Forelimb muscle (tissue), 1 donor: Measurements from ENCODE around the gene ZNF283. TPM values are rescaled to one million over a fixed set of nuclear protein-coding genes. Genes with fewer than 3 reads are reported as not detected.

Source experiments
- DNase-seq: peaks from one replicate; pipeline ENCODE4 v3.0.0-alpha.2; 2013; ENCODE audit warnings: low read depth
- polyA plus RNA-seq: library from polyadenylated mRNA; unstranded; fragments of 120-200 nt; gene quantifications from one replicate; pipeline ENCODE4 v1.2.1, GENCODE V29; 2013; ENCODE audit not compliant: insufficient read length

ZNF283 gene
- 9.7 TPM for polyA plus RNA-seq

DNA sequence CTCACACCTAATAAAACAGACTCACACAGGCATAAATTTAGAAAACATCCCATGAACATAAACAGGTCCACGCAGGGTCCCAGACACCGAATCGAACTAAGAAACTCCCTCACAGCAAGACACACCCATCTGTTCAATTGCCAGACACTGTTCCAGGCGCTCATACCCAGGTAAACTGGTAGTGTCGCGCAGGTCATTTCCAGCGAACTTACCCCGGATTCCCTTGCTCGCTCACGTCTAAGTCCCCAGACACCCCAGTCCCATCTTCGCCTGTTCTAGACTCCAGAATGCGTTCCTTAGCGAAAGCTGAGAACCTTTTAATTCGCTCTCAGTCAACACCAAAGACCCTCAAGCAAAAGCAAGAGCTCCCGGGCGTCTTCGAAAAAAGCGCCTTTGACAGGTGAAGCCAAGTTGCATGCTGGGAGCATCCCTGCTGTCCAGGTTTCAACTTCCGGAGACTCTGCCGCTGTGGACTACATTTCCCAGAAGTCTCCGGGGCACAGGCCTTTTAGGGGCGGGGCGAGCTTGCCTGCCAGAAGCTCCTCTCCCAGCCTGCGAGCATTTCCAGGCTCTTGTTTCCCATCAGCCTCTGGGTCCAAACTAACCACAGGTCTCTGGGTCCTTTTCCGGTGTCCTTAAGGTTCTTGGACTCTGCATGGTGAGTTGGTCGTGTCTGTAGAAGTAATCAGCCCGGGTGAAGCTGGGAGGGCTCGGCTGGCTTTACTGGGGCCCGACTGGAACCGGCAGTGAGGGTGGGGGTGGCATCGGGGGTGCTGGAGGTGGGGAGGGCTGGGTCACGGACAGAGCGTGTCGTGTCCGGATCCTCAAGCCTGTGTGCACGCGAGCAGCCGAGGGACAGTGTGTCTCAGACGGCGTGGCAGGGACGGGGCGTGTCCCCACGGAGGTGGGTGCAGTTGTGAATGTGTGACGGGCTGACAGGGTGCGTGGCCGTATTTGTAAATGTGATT lies at the start of gene ZNF283:
TSS of gene ZNF283 (plus strand) at position 535 of the 968 bp plus-strand sequence. CDS start 6,184 bp downstream, outside the sequence.
- peak; percentile 68 for DNase-seq

DNA sequence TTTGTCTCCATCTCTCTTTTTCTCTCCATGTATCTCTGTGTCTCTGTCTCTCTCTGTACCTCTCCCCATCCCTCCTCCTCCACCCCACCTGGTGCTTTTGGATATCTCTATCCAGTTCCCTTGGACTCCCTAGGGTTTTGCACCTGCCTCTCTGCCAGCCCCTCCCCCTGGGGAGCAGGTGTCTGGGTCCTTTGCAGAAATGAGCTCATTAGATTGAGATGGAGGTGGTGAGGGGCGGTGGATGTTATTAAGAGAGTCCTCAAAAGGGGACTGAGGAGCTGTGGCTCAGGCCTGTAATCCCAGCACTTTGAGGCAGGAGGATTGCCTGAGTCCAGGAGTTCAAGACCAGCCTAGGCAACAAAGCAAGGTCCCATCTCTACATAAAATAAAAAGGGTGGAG lies 48.5 kb upstream of the ZNF283 start:
- DNase-seq: no peak

DNA sequence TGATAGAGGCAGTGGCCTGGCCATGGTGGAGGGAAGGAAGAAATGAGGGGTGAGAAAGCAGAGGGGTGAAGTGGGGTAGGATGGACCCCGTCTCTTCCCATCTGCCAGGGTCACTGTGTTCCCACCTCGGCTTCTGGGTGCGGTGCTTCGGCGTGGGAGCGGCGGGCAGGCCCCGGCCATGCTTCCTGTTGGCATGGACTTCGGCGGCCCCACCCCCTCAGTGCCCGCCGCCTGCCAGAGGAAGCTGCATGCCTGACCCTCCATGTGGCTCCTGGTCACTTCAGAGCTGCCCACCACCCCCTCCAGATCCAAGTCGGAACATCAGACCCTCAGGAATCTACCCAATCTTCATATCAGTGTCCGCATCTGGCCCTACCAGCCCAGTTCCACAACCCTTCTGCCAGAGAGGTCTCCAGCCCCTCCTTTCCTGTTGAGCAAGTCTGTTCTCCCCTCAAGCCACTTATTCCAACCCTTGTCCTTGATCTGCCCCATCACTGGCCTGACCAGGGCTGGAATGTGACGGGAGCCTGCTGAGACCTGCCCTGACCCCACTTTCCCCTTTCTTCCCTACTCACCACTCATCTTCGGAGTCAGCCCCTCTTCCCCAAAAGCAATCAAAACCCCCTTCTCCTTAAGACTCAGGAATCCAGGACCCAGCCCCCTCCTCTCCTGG lies 47.8 kb upstream of the ZNF283 start:
- DNase-seq: no peak

DNA sequence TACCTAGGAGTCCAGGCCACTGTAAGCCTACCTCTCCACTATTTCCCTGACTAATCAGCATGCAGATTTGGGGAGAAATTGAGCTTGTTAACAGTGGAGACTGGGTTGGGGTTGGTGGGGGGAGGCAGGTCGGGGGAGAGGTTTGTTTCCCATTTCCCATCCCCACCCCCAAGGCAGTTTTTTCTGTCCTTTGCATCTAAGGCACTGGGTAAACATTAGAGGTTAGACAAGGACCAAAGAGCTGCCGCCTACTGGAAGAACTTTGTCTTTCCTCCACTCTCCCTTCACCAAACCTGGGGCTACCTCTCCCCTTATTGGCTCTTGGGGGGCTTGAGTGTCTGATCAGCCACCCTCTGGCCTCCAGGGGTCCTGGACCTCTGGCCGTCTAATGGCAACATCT lies 47.3 kb upstream of the ZNF283 start:
- no peak for DNase-seq

DNA sequence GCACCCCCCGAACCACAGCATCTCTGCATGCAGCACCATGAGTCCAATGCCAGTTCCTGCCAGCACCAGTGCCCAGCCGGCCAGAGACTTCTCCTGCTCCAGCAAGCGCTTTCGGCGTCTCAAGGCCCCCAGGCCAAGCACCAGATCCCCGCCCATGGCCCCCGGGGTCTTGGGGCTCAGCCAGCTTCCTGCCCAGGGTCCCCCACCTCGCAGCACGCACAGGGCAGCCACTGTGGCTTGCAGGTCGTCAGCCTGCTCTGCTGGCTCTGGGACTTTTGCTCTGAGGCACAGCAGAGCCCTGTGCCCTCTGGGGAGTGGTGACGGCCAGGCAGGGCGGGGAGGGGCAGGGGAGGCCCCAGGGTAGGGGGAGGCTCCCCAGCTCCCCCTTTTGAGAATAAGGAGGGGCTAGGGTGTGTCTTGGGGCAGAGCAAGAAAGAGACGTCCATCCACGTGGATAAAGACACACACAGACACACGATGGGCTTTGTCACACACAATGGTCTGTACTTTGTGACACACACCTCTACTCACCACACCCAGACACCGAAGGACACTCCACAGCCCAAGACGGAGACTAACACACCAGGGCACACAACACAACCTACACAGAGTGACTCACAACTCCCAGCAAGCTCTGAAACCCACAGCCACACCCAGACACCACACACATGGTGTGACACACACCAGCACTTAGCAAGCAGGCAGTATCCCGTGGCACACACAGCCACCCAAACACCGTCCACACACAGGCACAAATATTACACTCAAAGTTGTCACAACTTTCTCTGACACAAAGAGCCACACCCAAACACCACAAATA lies 46.2 kb upstream of the ZNF283 start, which contains the start of gene KCNN4:
TSS of gene KCNN4 (minus strand) at position 268 of the 820 bp plus-strand sequence. CDS start at position 156, 112 bp downstream.
- DNase-seq: no peak

DNA sequence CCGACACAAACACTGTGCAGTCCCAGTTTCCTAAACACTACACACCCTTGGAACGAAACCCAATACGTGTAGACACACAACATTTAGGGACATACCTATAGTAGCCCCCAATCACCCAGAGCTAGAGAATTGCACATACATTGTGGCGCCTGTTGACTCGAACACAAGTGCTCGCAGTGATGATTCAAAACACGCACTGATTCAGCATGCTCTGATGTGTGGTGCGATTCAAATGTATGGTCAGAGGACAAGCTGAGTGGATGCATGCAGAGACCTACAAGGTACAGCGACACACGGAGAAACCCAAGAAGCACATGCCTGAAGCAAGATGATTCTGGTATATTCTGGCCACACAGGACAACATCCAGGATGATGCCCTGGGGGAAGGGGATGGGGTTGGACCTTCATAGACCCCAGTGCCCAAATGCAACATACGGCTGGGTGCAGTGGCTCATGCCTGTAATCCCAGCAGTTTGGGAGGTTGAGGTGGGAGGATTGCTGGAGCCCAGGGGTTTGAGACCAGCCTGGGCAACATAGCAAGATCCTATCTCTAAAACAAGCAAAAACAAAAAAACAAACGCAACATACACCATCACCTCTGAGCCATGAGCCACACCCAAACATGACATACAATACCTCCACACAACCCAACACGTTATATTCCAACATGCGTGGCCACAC lies 45.4 kb upstream of the ZNF283 start:
- DNase-seq: no peak

DNA sequence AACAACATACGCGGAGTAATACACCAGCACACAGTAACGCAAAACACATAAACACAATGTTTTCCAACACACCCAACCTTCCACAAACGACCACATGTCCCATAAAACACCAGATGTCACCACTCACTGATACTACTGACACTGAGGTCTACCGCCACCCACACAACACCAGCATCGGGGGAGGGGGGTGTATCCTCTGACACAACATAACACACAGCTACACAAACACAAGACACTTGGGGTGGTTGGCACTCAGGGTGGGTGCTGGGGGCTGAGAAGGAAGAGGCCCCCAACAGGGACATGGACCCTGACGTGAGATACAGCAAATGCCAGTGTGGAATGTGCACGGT lies 44.8 kb upstream of the ZNF283 start:
- no peak for DNase-seq

DNA sequence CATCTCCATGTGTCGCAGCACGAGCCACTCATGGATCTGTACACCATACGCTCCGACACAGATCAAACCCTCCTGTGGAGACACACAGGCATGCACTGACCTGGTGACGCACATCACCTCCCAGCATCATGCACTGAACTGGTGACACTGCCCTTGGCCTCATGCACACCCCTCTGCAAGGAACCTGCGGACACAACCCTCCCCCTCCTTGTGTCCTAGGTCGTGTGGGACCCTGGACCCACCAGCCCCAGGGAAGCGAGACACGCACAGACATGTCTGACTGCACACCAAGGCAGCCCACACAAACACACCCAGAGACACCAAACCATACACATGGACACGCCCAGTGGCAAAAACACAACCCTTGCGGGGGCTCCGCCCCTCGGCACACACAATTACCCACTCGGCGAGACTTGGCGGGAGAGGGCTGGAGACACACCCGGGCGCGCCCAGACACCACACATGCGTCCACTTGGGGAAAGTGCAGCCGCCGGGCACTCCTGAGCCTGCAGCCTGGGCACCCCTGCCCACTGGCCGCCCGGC lies 44.4 kb upstream of the ZNF283 start:
- no peak for DNase-seq

DNA sequence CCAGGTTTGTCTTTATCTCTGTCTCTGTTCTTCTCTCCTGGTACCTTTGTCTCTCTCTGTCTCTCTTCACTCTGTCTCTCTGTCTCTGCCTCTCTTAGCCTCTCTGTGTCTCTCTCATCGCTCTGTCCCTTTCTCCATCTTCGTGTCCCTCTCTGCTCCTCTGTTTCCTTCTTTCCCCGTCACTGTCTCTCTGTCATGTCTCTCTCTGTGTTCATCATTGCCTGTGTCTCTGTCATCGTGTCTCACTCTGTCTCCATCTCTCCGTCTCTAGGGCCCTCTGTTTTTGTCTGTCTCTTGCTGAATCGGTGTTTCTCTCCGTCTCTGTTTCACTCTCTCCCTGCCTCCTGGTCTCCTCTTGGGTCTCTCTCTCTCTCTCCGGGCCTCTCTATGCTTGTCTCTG lies 43.5 kb upstream of the ZNF283 start:
- no peak for DNase-seq

DNA sequence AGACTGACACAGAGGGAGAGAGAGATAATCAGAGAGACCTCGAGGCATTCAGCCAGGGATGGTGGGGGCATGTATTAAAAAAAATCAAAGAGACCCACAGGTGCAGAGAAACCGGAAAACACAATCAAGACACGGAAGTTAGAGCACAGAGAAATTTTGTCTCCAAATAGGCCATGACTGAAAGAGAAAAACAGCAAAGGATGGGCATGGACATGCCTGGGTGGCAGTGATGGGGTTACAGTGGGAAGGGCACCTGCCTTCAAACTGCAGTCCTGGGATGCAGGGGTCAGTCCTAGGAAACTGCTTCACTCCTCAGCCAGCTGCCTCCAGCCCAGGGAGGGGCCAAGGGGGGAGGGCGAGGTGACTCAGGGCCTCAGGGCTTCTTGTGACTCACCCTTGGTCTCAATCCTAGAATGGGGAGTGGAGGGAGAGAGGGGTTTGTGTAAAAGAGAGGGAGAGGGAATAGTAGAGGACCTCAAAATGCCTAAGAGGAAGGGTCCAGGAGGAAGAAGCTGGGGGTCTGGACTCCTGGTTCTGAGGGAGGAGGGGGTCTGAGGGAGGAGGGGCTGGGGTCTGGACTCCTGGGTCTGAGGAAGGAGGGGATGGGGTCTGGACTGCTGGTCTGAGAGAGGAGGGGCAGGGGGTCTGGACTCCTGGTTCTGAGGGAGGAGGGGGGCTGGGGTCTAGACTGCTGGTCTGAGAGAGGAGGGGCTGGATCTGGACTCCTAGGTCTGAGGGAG lies 42.7 kb upstream of the ZNF283 start:
- DNase-seq: no peak

DNA sequence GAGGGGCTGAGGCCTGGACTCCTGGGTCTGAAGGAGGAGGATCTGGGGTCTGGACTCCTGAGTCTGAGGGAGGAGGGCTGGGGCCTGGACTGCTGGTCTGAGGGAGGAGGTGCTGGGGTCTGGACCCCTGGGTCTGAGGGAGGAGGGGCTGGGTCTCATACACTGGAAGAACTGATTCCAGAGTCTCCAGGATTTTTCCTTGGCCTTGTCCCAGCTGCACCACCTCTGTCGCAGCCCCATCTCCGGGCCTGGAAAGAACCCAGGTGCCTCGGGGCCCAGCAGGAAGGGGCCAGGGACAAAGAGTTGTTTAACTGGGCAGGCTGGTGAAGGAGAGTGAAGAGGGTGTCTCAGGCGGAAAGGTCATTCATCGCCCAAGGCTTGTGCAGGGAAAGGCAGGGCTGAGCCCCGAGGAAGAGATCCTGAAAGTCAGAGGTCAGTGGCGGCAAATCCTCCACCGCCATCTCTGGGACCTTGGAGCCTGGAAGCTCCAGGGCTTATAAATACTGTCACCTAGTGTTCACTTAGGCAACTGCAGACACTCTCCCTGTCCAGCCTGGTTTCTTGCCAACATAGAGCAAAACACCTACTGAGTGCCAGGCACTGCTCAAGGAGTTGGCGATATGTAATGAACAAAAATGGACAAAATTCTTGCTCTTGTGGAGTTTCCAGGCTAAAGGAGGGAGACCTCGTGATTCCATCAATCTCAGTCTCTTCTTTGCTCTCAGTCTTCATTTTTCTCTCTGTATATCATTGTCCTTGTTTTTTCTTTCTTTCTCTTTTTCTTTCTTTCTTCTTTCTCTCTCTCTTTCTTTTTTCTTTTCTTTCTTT lies 41.9 kb upstream of the ZNF283 start:
- DNase-seq: peak; percentile 32

DNA sequence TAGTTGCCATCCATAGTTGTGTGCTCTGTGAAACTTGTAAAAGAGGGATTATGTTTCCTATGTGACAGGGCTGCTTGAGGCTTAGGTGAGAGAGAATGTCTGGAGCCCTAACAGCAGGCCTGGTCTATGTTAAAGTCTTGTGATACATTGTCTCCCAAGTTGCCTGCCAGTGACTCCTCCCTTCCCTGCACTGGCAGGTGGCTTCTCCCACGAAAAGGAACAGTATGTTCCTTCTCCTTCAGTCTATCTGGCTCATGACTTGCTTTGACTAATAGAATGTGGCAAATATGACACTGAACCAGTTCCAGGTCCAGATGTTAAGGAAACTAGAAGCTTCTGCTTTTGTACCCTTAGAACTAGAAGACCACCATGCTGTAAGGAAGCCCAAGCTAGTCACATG lies 40.5 kb upstream of the ZNF283 start:
- no peak for DNase-seq

DNA sequence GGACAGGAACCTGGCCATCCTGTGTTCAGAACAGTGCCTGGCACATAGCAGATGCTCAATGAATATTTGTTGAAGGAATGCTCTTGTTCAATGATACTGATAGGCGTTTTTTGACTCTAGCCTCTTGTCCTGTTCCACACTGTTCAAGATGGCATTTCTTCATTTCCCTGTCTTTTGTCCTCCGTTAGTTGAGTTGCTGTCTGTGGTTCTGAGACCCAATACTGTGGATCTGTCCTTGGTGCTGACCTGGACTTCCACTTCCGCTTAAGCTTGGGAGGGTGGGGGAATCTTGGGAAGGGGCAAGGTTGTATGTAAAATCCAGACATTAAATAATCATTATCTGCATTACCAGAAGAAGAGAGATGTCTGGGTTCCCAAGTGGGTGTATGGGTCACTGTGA lies 38.1 kb upstream of the ZNF283 start:
- DNase-seq: no peak

DNA sequence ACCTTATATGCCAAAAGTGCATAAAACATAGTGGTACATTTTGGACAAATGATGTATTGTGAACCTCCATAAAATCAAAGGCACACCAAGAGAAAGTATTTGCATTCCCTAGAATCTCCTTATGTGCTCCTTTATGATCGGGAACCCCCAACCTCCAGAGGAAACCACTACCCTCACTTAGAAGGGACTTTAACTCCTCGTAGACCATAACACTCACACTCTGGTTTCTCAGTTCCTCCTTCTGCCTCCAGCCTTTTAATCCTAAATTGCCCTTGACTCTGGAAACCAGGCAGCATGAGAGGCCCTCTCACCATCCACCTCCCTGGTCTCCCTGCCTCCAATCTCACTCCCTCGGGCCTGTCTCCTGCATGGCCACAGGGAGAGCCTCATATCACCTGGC lies 36.5 kb upstream of the ZNF283 start:
- DNase-seq: no peak

DNA sequence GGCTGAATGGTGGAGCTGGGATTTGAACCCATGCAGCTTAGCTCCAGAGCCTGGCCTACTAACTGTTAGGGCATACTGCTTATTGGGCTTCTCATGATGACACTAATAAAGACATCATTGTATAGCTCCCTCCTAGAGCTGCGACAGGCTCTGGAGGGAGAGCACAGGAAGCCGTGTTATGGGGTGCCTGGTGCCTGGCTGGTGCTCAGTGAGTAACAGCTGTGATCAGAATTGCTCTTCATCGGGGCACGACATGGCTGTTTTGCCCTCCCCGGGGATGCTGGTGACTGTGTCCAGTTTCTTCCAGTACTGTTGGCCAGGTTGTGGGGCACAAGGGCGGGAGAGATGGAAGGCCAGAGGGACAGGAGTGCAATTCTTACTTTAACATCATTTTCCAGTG lies 30.0 kb upstream of the ZNF283 start:
- DNase-seq: no peak

DNA sequence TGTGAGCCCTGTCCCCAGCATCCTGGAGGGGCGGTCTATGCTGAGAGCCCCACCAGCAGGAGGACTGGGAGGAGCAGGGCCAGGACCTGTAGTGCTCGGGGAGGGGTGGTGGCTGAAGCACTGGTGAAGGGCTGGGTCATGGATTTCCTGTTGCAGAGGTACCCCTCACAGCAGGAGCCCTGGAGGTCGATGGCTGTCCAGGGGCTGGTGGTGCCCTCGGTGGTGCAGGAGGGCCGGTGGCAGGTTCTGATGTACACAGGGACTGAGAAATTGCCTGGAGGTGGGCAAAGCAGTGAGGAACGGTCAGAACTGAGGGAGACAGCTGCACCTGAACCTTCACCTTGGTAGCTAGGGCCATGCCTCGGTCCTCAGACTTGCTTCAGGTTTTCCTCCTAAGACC lies 29.6 kb upstream of the ZNF283 start:
- DNase-seq: no peak

DNA sequence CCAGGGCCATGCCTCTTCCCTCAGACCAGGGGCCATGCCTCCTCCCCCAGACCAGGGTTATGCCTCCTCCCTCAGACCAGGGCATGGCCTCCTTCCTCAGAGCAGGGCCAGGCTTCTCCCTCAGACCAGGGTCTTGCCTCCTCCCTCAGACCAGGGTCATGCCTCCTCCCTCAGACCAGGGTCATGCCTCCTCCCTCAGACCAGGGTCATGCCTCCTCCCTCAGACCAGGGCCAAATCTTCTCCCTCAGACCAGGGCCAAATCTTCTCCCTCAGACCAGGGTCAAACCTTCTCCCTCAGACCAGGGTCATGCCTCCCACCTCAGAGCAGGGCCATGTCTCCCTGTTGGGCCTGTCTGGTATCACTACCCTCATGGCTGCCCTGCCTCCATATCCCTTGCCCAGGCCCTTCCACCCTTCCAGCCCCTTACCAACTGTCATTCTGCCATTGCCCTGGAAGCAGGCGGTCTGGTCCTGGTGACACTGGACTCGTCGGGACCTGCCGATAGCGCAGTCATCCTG lies 29.0 kb upstream of the ZNF283 start:
- no peak for DNase-seq

DNA sequence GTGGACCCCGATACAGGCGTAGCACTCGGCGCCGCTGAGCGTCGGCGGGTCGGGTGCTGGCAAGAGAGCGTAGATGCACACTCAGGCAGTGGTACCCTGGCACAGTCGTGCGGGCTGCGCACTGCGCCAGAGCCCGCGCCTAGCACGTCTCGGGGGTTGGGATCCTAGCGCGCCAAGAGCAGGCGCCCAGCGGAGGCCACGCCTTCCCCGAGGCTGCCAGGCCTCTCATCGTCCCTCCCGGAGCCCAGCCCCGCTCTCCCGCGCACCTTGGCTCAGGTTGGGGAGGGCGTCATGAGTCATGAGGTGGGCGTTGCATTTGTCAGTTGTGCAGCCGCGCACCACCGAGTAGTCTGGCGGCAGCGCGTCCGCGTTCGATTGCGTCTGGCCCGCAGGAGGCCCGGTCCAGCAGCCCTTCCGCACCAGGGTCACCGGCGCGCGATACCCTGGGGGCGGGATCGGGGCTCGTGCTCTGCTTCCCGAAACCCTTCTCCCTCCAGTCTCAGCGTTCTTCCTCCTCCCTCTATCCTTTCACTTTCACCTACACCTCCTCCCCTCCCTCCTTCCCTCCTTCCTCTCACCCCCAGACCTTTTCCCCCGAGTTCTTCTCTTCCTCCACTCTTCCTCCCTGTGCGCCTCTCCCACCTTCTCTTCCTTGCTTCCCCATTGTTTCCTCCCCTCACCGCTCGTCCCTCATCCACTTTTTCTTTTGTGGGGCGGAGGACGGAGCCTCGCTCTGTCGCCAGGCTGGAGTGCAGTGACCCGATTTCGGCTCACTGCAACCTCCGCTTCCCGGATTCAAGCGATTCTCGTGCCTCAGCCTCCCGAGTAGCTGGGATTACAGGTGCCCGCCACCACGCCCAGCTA lies 28.3 kb upstream of the ZNF283 start:
- DNase-seq: no peak
